H9 (cell line): ENCODE results near the gene PMEL. TPM values are rescaled to one million over a fixed set of nuclear protein-coding genes. Genes with fewer than 3 reads are reported as not detected.

Source experiments
- DNase-seq: peaks from one replicate; pipeline ENCODE4 v3.0.0-alpha.2; 2017
- H2AFZ ChIP-seq: one replicate; pipeline ENCODE4 v1.6.1; 2013; ENCODE audit warnings: mild to moderate bottlenecking, low read length, control low read depth, moderate library complexity
- H2AK5ac ChIP-seq: 2 replicates; pipeline ENCODE4 v1.6.1; 2013; ENCODE audit warnings: low read length, control low read depth, mixed read lengths; ENCODE audit not compliant: insufficient read length
- H2BK120ac ChIP-seq: one replicate; pipeline ENCODE4 v1.6.1; 2013; ENCODE audit warnings: low read depth, mild to moderate bottlenecking, low read length, control low read depth, inconsistent platforms; ENCODE audit not compliant: poor library complexity, severe bottlenecking
- H2BK12ac ChIP-seq: 2 replicates; pipeline ENCODE4 v1.6.1; 2013; ENCODE audit warnings: low read length, control low read depth, mixed read lengths, low read depth; ENCODE audit not compliant: insufficient read length
- H2BK15ac ChIP-seq: 2 replicates; pipeline ENCODE4 v1.6.1; 2013; ENCODE audit warnings: low read depth, low read length, control low read depth
- H2BK20ac ChIP-seq: one replicate; pipeline ENCODE4 v1.6.1; 2013; ENCODE audit warnings: low read depth, mild to moderate bottlenecking, low read length, control low read depth, inconsistent platforms; ENCODE audit not compliant: poor library complexity, severe bottlenecking
- H2BK5ac ChIP-seq: 2 replicates; pipeline ENCODE4 v1.6.1; 2013; ENCODE audit warnings: low read length, control low read depth, mixed read lengths; ENCODE audit not compliant: insufficient read length
- H3K14ac ChIP-seq: 2 replicates; pipeline ENCODE4 v1.6.1; 2013; ENCODE audit warnings: low read length, control low read depth; ENCODE audit not compliant: insufficient read depth
- H3K18ac ChIP-seq: 2 replicates; pipeline ENCODE4 v1.6.1; 2013; ENCODE audit warnings: low read depth, mild to moderate bottlenecking, mixed read lengths, low read length, control low read depth; ENCODE audit not compliant: insufficient read length
- H3K23ac ChIP-seq: 2 replicates; pipeline ENCODE4 v1.6.1; 2013; ENCODE audit warnings: low read length, control low read depth, mixed read lengths, low read depth; ENCODE audit not compliant: insufficient read length
- H3K23me2 ChIP-seq: 2 replicates; pipeline ENCODE4 v1.6.1; 2013; ENCODE audit warnings: low read depth, mild to moderate bottlenecking, mixed read lengths, low read length, control low read depth; ENCODE audit not compliant: insufficient read length, poor library complexity, severe bottlenecking
- H3K27ac ChIP-seq: 2 replicates; pipeline ENCODE4 v1.5.1; 2013; ENCODE audit warnings: low read length, control low read depth, mixed read lengths, low read depth; ENCODE audit not compliant: insufficient read length
- H3K27me3 ChIP-seq: 2 replicates; pipeline ENCODE4 v1.6.1; 2013; ENCODE audit warnings: low read length, control low read depth, inconsistent platforms; ENCODE audit not compliant: insufficient read depth
- H3K4ac ChIP-seq: 2 replicates; pipeline ENCODE4 v1.6.1; 2013; ENCODE audit warnings: low read depth, mild to moderate bottlenecking, control low read depth, inconsistent platforms, low read length, moderate library complexity
- H3K4me1 ChIP-seq: 2 replicates; pipeline ENCODE4 v1.6.1; 2013; ENCODE audit warnings: low read length, control low read depth, inconsistent platforms; ENCODE audit not compliant: insufficient read depth
- H3K4me2 ChIP-seq: 2 replicates; pipeline ENCODE4 v1.6.1; 2013; ENCODE audit warnings: low read length, control low read depth, mixed read lengths; ENCODE audit not compliant: insufficient read length, insufficient read depth
- H3K56ac ChIP-seq: 2 replicates; pipeline ENCODE4 v1.6.1; 2013; ENCODE audit warnings: low read depth, mild to moderate bottlenecking, mixed read lengths, low read length, control low read depth; ENCODE audit not compliant: insufficient read length
- H3K79me1 ChIP-seq: 2 replicates; pipeline ENCODE4 v1.6.1; 2013; ENCODE audit warnings: low read depth, mild to moderate bottlenecking, moderate library complexity, low read length, control low read depth, inconsistent platforms; ENCODE audit not compliant: insufficient read depth, poor library complexity, severe bottlenecking
- H3K79me2 ChIP-seq: 2 replicates; pipeline ENCODE4 v1.6.1; 2013; ENCODE audit warnings: low read length, control low read depth, inconsistent platforms; ENCODE audit not compliant: insufficient read depth
- H3K9ac ChIP-seq: 2 replicates; pipeline ENCODE4 v1.6.1; 2013; ENCODE audit warnings: low read length, control low read depth, mixed read lengths; ENCODE audit not compliant: insufficient read length; ENCODE audit errors: extremely low read depth
- H3K9me3 ChIP-seq: one replicate; pipeline ENCODE4 v1.6.1; 2013; ENCODE audit warnings: low read depth, low read length, inconsistent platforms; ENCODE audit not compliant: control insufficient read depth
- H3T11ph ChIP-seq: one replicate; pipeline ENCODE4 v1.6.1; 2013; ENCODE audit warnings: mild to moderate bottlenecking, low read length, control low read depth, inconsistent platforms
- H4K20me1 ChIP-seq: one replicate; pipeline ENCODE4 v1.6.1; 2013; ENCODE audit not compliant: control insufficient read depth, insufficient read length, insufficient read depth
- H4K5ac ChIP-seq: 2 replicates; pipeline ENCODE4 v1.6.1; 2013; ENCODE audit warnings: low read depth, mild to moderate bottlenecking, mixed read lengths, low read length, control low read depth; ENCODE audit not compliant: insufficient read length
- H4K8ac ChIP-seq: replicated peaks from 2 replicates; pipeline ENCODE4 v1.6.1; 2013; ENCODE audit warnings: low read length, control low read depth, mixed read lengths, low read depth; ENCODE audit not compliant: insufficient read length
- H4K91ac ChIP-seq: 2 replicates; pipeline ENCODE4 v1.6.1; 2013; ENCODE audit warnings: low read depth, mild to moderate bottlenecking, moderate library complexity, mixed read lengths, low read length, control low read depth; ENCODE audit not compliant: insufficient read length
- H3K27ac Mint-ChIP-seq, 3 experiments: 2 replicates in 2 of 3; 3 replicates in 1 of 3; pipeline ENCODE4 v1.8.0; 2020 to 2021; ENCODE audit warnings: mixed read lengths in 3 of 3, mild to moderate bottlenecking in 1 of 3, moderate library complexity in 1 of 3
- H3K27me3 Mint-ChIP-seq: 2 replicates; pipeline ENCODE4 v1.8.0; 2021; ENCODE audit warnings: low read depth, mild to moderate bottlenecking, moderate library complexity, mixed read lengths
- H3K36me3 Mint-ChIP-seq, 3 experiments: 2 replicates in 2 of 3; 3 replicates in 1 of 3; pipeline ENCODE4 v1.8.0; 2020 to 2021; ENCODE audit warnings: low read depth in 3 of 3, mixed read lengths in 3 of 3; ENCODE audit not compliant: insufficient read depth in 1 of 3
- H3K4me1 Mint-ChIP-seq, 2 experiments: 2 replicates each; pipeline ENCODE4 v1.8.0; 2020; ENCODE audit warnings: mixed read lengths in 2 of 2
- H3K4me3 Mint-ChIP-seq, 2 experiments: 2 replicates in 1 of 2; 3 replicates in 1 of 2; pipeline ENCODE4 v1.8.0; 2020 to 2021; ENCODE audit warnings: mild to moderate bottlenecking in 2 of 2, mixed read lengths in 2 of 2, moderate library complexity in 1 of 2
- H3K9me3 Mint-ChIP-seq, 2 experiments: 2 replicates in 1 of 2; 3 replicates in 1 of 2; pipeline ENCODE4 v1.8.0; 2020; ENCODE audit warnings: mild to moderate bottlenecking in 2 of 2, mixed read lengths in 2 of 2, moderate library complexity in 1 of 2
- WGBS: extraction: QIAGEN DNeasy Blood & Tissue Kit; methylation state at CpG from one replicate; pipeline ENCODE4 v1.1.7; 2013; ENCODE audit warnings: missing lambda C conversion rate, low lambda C conversion rate, mixed read lengths; ENCODE audit not compliant: insufficient read length; ENCODE audit errors: extremely low coverage; 5-methylcytosine and 5-hydroxymethylcytosine counted together
- total RNA-seq: library from RNA; stranded (reverse); gene quantifications from 2 replicates; pipeline ENCODE4 v1.2.1, GENCODE V29; 2021
- TF ChIP-seq, protein P1 (sequence below): fragments of 200-600 bp; sonication (generic); conservative IDR thresholded peaks from 3 replicates; pipeline ENCODE4 v1.8.0; 2021; ENCODE audit warnings: antibody characterized with exemption, mild to moderate bottlenecking

PMEL gene
- total RNA-seq, 1 experiment from 2014 or later: 72.6 TPM

DNA sequence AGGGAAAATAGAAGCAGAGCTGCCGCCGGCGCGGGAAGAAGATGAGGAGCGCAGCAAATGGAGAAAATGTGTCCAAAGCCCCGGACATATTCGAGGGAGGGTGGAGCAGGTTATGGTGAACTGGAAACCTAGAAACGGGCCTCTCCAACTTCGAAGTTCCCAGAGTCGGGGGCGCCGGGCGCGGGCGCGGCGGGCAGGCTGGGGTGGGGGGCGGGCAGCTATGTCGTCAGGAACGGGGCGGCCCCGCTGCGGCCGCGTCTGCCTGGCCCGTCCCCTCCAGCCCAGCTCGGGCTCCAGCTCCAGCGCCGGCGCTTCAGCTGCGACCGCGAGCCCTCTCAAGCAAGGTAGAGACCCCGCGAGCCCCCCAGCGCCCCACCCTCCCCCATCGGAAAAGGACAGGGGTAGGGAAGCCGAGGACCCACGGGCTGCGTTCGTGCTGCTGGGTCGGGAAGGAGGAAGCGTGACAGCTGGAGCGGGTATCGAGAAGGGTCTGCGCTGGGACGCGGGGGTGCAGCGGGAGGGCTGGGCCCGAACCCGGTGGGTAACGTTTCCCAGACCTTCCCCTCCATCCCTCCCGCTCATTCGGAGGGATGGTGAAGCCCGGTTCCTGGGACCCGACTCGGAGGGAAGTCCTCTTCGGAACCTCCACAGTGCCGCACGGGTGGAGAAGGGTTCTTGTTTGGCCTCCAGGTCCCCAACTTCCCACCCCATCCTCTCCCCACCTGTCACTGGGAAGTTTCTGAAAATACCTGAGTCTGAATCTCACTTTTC lies 33.9 kb downstream of the PMEL start:
- Histone ChIP-seq H4K20me1 (no peaks in the 10 kb centered on the region), H4K5ac (no peak overlapping the region), H3K9me3 (no peaks in the 10 kb centered on the region), H2BK120ac (no peak overlapping the region), H2BK12ac (no peak overlapping the region), H3K4ac (no peak overlapping the region), H3K4me2 (peak overlapping the region; percentile 88), H3T11ph (no peak overlapping the region), H3K23ac (no peak overlapping the region), H3K79me2 (no peaks in the 10 kb centered on the region), H2BK20ac (no peak overlapping the region), H3K4me1 (peaks cover 6% of the 10 kb centered on the region; the same call in 1 of the 2 replicates), H4K91ac (no peak overlapping the region), H3K79me1 (no peaks in the 10 kb centered on the region), H3K23me2 (peaks cover 15% of the 10 kb centered on the region), H3K9ac (peak overlapping the region; percentile 57), H3K14ac (no peak overlapping the region; the same call in 1 of the 2 replicates), H4K8ac (no peak overlapping the region), H2BK5ac (no peak overlapping the region), H3K56ac (no peak overlapping the region), H2AFZ (no peak overlapping the region), H3K27me3 (peaks cover 4% of the 10 kb centered on the region; the same call in 1 of the 2 replicates), H2AK5ac (no peak overlapping the region), H3K18ac (no peak overlapping the region), H3K27ac (no peak overlapping the region), H2BK15ac (no peak overlapping the region)
- DNase-seq: peak; percentile 70
- Mint-ChIP-seq H3K4me1 (peaks cover 30 to 32% of the 10 kb centered on the region in 2 experiments), H3K27me3 (peaks cover 32% of the 10 kb centered on the region), H3K36me3 (no peaks in the 10 kb centered on the region; a peak in 1 of 7 replicates), H3K9me3 (no peaks in the 10 kb centered on the region; a peak in 1 of 5 replicates), H3K27ac (peak overlapping the region in 1 of 3 experiments; percentile 85; a peak in 3 of 7 replicates), H3K4me3 (peak overlapping the region; percentile 82)
- WGBS: no CpG with 5 or more reads among the region's 60 CpGs
- TF ChIP-seq, protein P1, sequence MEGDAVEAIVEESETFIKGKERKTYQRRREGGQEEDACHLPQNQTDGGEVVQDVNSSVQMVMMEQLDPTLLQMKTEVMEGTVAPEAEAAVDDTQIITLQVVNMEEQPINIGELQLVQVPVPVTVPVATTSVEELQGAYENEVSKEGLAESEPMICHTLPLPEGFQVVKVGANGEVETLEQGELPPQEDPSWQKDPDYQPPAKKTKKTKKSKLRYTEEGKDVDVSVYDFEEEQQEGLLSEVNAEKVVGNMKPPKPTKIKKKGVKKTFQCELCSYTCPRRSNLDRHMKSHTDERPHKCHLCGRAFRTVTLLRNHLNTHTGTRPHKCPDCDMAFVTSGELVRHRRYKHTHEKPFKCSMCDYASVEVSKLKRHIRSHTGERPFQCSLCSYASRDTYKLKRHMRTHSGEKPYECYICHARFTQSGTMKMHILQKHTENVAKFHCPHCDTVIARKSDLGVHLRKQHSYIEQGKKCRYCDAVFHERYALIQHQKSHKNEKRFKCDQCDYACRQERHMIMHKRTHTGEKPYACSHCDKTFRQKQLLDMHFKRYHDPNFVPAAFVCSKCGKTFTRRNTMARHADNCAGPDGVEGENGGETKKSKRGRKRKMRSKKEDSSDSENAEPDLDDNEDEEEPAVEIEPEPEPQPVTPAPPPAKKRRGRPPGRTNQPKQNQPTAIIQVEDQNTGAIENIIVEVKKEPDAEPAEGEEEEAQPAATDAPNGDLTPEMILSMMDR: no peak
